Stomach (tissue), 4 donors: Measurements from ENCODE around the gene DDX53.

Source experiments
- POLR2A ChIP-seq, 4 donors: fragments of 450-650 bp; IDR thresholded peaks; one replicate each; pipeline ENCODE4 v1.6.1; 2016; ENCODE audit warnings: antibody characterized with exemption in 4 of 4, control low read depth in 2 of 4, mild to moderate bottlenecking in 1 of 4, moderate library complexity in 1 of 4
- POLR2AphosphoS5 ChIP-seq, 3 donors: sonication (generic); formaldehyde crosslinking; IDR thresholded peaks; one replicate each; pipeline ENCODE4 v1.6.1; 2016; ENCODE audit warnings: antibody characterized with exemption in 3 of 3
- TF ChIP-seq, protein P1 (sequence below), 7 experiments: fragments of 450-650 bp in 4 of 7; fragments of 200-600 bp in 3 of 7; sonication (generic) in 3 of 7; IDR thresholded peaks; one replicate each; pipeline ENCODE4 v1.5.1; 2016 to 2019; ENCODE audit warnings: antibody characterized with exemption in 7 of 7, control low read depth in 2 of 7, mild to moderate bottlenecking in 1 of 7

DNA sequence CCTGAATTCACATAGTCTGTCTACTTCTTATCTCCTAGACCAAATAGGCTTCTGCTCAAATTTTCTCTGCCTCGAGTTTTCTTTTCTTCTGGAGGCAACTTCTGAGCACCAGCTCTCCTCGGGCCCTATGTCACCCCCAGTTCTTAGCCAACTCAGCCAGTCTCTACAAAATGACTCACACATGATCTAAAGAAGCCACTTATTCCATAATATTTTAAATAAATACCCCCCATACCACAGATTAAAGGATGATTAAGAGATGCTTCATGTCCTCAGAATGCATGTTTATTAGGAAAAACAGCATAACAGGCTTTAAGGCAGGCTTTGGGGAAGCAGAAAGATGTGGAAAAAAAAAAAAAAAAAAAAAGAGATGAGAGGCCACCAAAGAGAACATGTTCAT, 36.6 kb upstream of the DDX53 start:
- TF ChIP-seq, protein P1, sequence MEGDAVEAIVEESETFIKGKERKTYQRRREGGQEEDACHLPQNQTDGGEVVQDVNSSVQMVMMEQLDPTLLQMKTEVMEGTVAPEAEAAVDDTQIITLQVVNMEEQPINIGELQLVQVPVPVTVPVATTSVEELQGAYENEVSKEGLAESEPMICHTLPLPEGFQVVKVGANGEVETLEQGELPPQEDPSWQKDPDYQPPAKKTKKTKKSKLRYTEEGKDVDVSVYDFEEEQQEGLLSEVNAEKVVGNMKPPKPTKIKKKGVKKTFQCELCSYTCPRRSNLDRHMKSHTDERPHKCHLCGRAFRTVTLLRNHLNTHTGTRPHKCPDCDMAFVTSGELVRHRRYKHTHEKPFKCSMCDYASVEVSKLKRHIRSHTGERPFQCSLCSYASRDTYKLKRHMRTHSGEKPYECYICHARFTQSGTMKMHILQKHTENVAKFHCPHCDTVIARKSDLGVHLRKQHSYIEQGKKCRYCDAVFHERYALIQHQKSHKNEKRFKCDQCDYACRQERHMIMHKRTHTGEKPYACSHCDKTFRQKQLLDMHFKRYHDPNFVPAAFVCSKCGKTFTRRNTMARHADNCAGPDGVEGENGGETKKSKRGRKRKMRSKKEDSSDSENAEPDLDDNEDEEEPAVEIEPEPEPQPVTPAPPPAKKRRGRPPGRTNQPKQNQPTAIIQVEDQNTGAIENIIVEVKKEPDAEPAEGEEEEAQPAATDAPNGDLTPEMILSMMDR (IDR thresholded peaks at IDR 0.05): no peak
- TF ChIP-seq POLR2A (IDR thresholded peaks at IDR 0.05) (no peak), POLR2AphosphoS5 (IDR thresholded peaks at IDR 0.05) (no peak)
